Measurements from ENCODE around the gene HDAC4. TPM values are rescaled to one million over a fixed set of nuclear protein-coding genes. Genes with fewer than 3 reads are reported as not detected.
A peak's percentile ranks its signal among the peaks of the same experiment; 100 is the strongest.

HDAC4 gene
- total and polyA plus RNA-seq, 2 of the 8 experiments (the other 6 are each of a cell fraction or from before 2014, with no cell fraction given): 15.4 to 31.5 TPM

DNA sequence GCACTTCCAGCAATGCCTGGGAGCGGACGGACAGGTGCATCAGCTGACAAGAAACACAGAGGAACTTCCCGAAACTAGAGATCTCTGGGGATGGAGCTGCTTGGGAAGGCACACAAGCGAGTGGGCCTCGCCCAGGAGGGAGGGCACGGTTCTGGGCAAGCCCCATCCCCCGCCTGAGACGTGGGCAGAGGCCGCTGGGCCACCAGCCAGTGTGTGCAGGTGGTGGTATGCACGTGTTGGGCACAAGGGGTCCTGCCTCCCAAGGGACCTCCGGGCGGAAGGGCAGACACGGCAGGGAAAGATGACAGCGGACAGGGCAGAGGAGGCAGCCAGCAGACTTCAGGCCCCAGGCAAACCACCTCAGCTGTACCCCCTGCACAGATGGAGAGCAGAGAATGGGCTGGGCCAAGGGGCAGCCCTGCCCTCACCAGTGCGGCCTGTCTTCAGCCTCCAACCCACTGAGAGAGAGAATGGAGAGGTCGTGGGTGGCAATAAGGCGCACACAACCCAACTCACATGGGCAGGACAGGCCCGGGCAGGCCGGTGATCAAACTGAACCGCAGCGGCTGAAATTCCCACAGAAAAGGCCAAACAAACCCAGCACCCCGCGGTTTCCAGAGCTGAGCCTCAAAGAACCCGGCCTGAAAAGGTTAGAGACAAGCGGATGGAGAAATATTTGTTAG lies 51.2 kb downstream of the HDAC4 start:
- Histone ChIP-seq H4K8ac (ENCODE audit: extremely low read depth, insufficient read depth, low read length) (no peak overlapping the region), H3K23ac (ENCODE audit: insufficient read length) (no peak overlapping the region), H4K20me1 (replicated peaks in 1 of 2; ENCODE audit: control insufficient read depth in 1 of 2, insufficient read depth in 2 of 2, low read length in 2 of 2) (peaks cover 7 to 22% of the 10 kb centered on the region in 2 experiments), H3K4me2 (ENCODE audit: insufficient read depth in 1 of 2, low read depth in 2 of 2, low read length in 2 of 2) (no peak overlapping the region; a peak in 1 of 4 replicates), H3K36me3 (ENCODE audit: control insufficient read depth in 2 of 4, insufficient read depth in 4 of 4, low read length in 3 of 4) (peaks cover 0 to 20% (median 0%) of the 10 kb centered on the region in 4 experiments; a peak in 2 of 8 replicates), H3K27ac (ENCODE audit: low read depth, low read length) (no peak overlapping the region), H3K79me1 (ENCODE audit: low read depth, low read length) (peaks cover 28% of the 10 kb centered on the region), H3K14ac (ENCODE audit: insufficient read length) (no peak overlapping the region), H3K9ac (replicated peaks in 1 of 4; ENCODE audit: extremely low read depth in 1 of 4, low read depth in 3 of 4, low read length in 3 of 4) (no peak overlapping the region), H2BK15ac (ENCODE audit: low read length) (no peak overlapping the region), H3K56ac (replicated peaks; ENCODE audit: insufficient read length, low read depth, low read length) (no peak overlapping the region), H3K4ac (replicated peaks; ENCODE audit: insufficient read length, low read depth, low read length) (no peak overlapping the region), H2BK120ac (replicated peaks; ENCODE audit: low read depth, low read length) (no peak overlapping the region), H3K23me2 (ENCODE audit: low read depth, low read length) (peaks cover 16% of the 10 kb centered on the region; the same call in 1 of the 2 replicates), H3K27me3 (replicated peaks in 1 of 4; ENCODE audit: control insufficient read depth in 3 of 4, extremely low read depth in 1 of 4, insufficient read depth in 3 of 4, low read length in 3 of 4) (no peaks in the 10 kb centered on the region), H2AFZ (ENCODE audit: low read length) (no peak overlapping the region), H3K4me1 (replicated peaks in 1 of 4; ENCODE audit: control insufficient read depth in 3 of 4, insufficient read depth in 4 of 4, low read length in 3 of 4) (peaks cover 0 to 8% (median 0%) of the 10 kb centered on the region in 4 experiments; a peak in 2 of 7 replicates), H4K91ac (replicated peaks; ENCODE audit: insufficient read length, low read length) (peak overlapping the region; percentile 61), H3K9me3 (ENCODE audit: insufficient read depth in 2 of 2, low read depth in 1 of 2, low read length in 1 of 2) (no peaks in the 10 kb centered on the region), H2BK5ac (ENCODE audit: low read depth, low read length) (peak overlapping the region; percentile 32; the same call in 1 of the 2 replicates), H2AK5ac (ENCODE audit: low read depth, low read length) (0 out of 2 replicates have a peak overlapping the region, but pooled peaks have one; percentile 53), H3K4me3 (ENCODE audit: extremely low read depth in 1 of 4, insufficient read depth in 2 of 4, low read depth in 3 of 4, low read length in 4 of 4) (no peak overlapping the region), H3K18ac (ENCODE audit: extremely low read depth, low read length) (no peak overlapping the region; the same call in 1 of the 2 replicates), H2BK20ac (ENCODE audit: low read length) (no peak overlapping the region), H2BK12ac (ENCODE audit: low read depth, low read length) (peak overlapping the region; percentile 27; the same call in 1 of the 2 replicates), H4K5ac (ENCODE audit: insufficient read length, low read depth, low read length) (no peak overlapping the region), H3K79me2 (ENCODE audit: control insufficient read depth in 1 of 2, insufficient read depth in 2 of 2, low read length in 2 of 2) (peaks cover 13 to 80% of the 10 kb centered on the region in 2 experiments)
- TF ChIP-seq TAF1 (IDR thresholded peaks at IDR 0.05; ENCODE audit: low read depth, low read length) (no peak), POLR2A (IDR thresholded peaks at IDR 0.05; ENCODE audit: control extremely low read depth in 1 of 2, low read depth in 2 of 2, low read length in 2 of 2) (no peak), CHD1 (IDR thresholded peaks at IDR 0.05; ENCODE audit: low read depth, low read length) (no peak)
- 85% methylated on average over 25 of the region's 25 CpGs; no CpG with 5 or more reads in 1 of the 2 experiments for WGBS, 2 experiments (ENCODE audit: extremely low coverage in 1 of 2, insufficient coverage in 1 of 2, insufficient read length in 1 of 2, insufficient replicate concordance in 2 of 2, low coverage in 1 of 2, low lambda C conversion rate in 2 of 2, missing lambda C conversion rate in 1 of 2)
- ChIA-PET POLR2A (ENCODE audit: partially characterized antibody) (interaction anchor here (1.7 kb wide), 1 partner anchor 11 kb away, joined by 4 read pairs; no protein-coding TSS in a partner anchor), CTCF (ENCODE audit: partially characterized antibody) (interaction anchor here (0.8 to 1.2 kb wide), 6 partner anchors 19 to 643 kb away, joined by 3 to 7 read pairs (median 3); no protein-coding TSS in a partner anchor)
- FAIRE-seq: no peak
- no peak for DNase-seq (ENCODE audit: low read depth in 1 of 2, low spot score in 2 of 2)

Measured in H1 (cell line).